ENCODE measurements around the gene NT5DC4. TPM values are rescaled to one million over a fixed set of nuclear protein-coding genes. Genes with fewer than 3 reads are reported as not detected.

The NT5DC4 gene
- total and polyA plus RNA-seq, 4 donors: 1.2 TPM; not detected in 3

GRCh38 chr2:112784199-112785189 is 63.7 kb downstream of the NT5DC4 start, which contains the start of gene IL1A:
Gene IL1A, minus strand, starts transcription at chr2:112784493. Its CDS starts 723 bp downstream, at chr2:112783770.
- no peaks in the 10 kb centered on the region for H3K27me3 ChIP-seq (ENCODE audit: control insufficient read depth in 4 of 4, insufficient read depth in 4 of 4, low read length in 3 of 4)
- no peak for DNase-seq (ENCODE audit: low spot score)
- H3K9ac ChIP-seq (ENCODE audit: low read depth in 1 of 2, low read length in 2 of 2): no peak within 1 kb of the TSS
- no peaks in the 10 kb centered on the region for H3K9me3 ChIP-seq (ENCODE audit: control insufficient read depth in 4 of 4, low read length in 3 of 4)
- no peak within 1 kb of the TSS for H3K27ac ChIP-seq (ENCODE audit: low read depth in 1 of 2, low read length in 2 of 2)
- no peaks in the 10 kb centered on the region for H3K36me3 ChIP-seq (ENCODE audit: control insufficient read depth in 4 of 4, insufficient read depth in 3 of 4, low read depth in 1 of 4, low read length in 3 of 4)
- no peak for TF ChIP-seq HNF4G (IDR thresholded peaks at IDR 0.05)
- TF ChIP-seq CTCF (IDR thresholded peaks at IDR 0.05; ENCODE audit: low read depth, low read length, missing input control): no peak
- TF ChIP-seq, protein P1, sequence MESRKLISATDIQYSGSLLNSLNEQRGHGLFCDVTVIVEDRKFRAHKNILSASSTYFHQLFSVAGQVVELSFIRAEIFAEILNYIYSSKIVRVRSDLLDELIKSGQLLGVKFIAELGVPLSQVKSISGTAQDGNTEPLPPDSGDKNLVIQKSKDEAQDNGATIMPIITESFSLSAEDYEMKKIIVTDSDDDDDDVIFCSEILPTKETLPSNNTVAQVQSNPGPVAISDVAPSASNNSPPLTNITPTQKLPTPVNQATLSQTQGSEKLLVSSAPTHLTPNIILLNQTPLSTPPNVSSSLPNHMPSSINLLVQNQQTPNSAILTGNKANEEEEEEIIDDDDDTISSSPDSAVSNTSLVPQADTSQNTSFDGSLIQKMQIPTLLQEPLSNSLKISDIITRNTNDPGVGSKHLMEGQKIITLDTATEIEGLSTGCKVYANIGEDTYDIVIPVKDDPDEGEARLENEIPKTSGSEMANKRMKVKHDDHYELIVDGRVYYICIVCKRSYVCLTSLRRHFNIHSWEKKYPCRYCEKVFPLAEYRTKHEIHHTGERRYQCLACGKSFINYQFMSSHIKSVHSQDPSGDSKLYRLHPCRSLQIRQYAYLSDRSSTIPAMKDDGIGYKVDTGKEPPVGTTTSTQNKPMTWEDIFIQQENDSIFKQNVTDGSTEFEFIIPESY (IDR thresholded peaks at IDR 0.05): no peak
- no peak for TF ChIP-seq RAD21 (IDR thresholded peaks at IDR 0.05)
- no peak for TF ChIP-seq REST (IDR thresholded peaks at IDR 0.05)
- TF ChIP-seq YY1 (IDR thresholded peaks at IDR 0.05): no peak
- TF ChIP-seq GABPA (IDR thresholded peaks at IDR 0.05 in 1 of 2, conservative IDR thresholded peaks at IDR 0.05 in 1 of 2): no peak
- TF ChIP-seq FOXA1 (IDR thresholded peaks at IDR 0.05): no peak
- TF ChIP-seq FOXA2 (IDR thresholded peaks at IDR 0.05): no peak
- no peak for TF ChIP-seq EGR1 (IDR thresholded peaks at IDR 0.05; ENCODE audit: low read depth in 2 of 2)
- no peak for TF ChIP-seq RXRA (IDR thresholded peaks at IDR 0.05)
- no peak for TF ChIP-seq HNF4A (conservative IDR thresholded peaks at IDR 0.05)
- no peak for TF ChIP-seq JUND (IDR thresholded peaks at IDR 0.05)
- TF ChIP-seq, protein P2, sequence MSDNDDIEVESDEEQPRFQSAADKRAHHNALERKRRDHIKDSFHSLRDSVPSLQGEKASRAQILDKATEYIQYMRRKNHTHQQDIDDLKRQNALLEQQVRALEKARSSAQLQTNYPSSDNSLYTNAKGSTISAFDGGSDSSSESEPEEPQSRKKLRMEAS (IDR thresholded peaks at IDR 0.05): no peak
- no peak for TF ChIP-seq SP1 (IDR thresholded peaks at IDR 0.05)
- H3K4me3 ChIP-seq (ENCODE audit: low read depth in 1 of 3, low read length in 3 of 3): no peak within 1 kb of the TSS
- WGBS: 57% methylated on average over 13 of the region's 13 CpGs
- no peaks in the 10 kb centered on the region for H3K4me1 ChIP-seq (ENCODE audit: control insufficient read depth in 4 of 4, insufficient read depth in 4 of 4, low read length in 3 of 4)
